SH-SY5Y (cell line): Measurements from ENCODE around the gene DCLRE1C.

Source experiments
- GATA2 ChIP-seq: IDR thresholded peaks from 2 replicates; pipeline ENCODE4 v1.6.1; 2011; ENCODE audit warnings: mild to moderate bottlenecking, low read depth, low read length
- GATA3 ChIP-seq: IDR thresholded peaks from 2 replicates; pipeline ENCODE4 v1.6.1; 2011; ENCODE audit warnings: low read depth, mild to moderate bottlenecking, low read length, moderate library complexity

DNA sequence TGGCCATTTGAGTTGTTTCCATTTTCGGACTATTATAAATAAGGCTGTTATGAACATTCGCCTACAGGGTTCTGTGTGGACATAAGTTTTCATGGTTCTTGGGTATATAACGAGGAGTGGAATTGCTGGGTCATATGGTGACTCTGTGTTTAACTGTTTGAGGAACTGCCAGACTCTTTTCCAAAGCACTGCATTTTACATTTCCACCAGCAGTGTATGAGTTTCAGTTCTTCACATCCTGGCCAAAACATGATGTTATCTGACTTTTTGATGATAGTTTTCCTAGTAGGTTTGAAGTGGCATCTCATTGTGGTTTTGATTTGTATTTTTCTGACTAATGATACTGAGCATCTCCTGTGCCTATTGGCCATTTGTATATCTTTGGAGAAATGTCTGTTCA lies 69.8 kb downstream of the DCLRE1C start:
- TF ChIP-seq GATA3 = no peak
- no peak for TF ChIP-seq GATA2
